ENCODE measurements around the gene MGLL.

The MGLL gene

GRCh38 chr3:127747751-127748521 lies 74.4 kb downstream of the MGLL start:
- no peaks in the 10 kb centered on the region for H3F3A ChIP-seq (ENCODE audit: insufficient read depth)
- H3K9me3 ChIP-seq (ENCODE audit: insufficient read depth, low read length) = no peaks in the 10 kb centered on the region
- TF ChIP-seq CTCF (IDR thresholded peaks at IDR 0.05; ENCODE audit: insufficient read depth, low read length, poor library complexity, severe bottlenecking) (no peak), EZH2phosphoT487 (conservative IDR thresholded peaks at IDR 0.05; ENCODE audit: low read length) (no peak)
- no peak overlapping the region for H2AFZ ChIP-seq (ENCODE audit: low read depth, low read length, severe bottlenecking)
- H3K4me3 ChIP-seq (ENCODE audit: insufficient read depth, low read length, poor library complexity, severe bottlenecking) = no peak overlapping the region
- no peak overlapping the region for H3K9ac ChIP-seq (ENCODE audit: low read length)
- H4K20me1 ChIP-seq (ENCODE audit: low read depth, low read length) = no peaks in the 10 kb centered on the region
- no peaks in the 10 kb centered on the region for H3K79me2 ChIP-seq (ENCODE audit: insufficient read depth, low read length)
- H3K4me2 ChIP-seq (ENCODE audit: low read depth, low read length, poor library complexity, severe bottlenecking) = no peak overlapping the region
- no peaks in the 10 kb centered on the region for H3K27me3 ChIP-seq (ENCODE audit: low read length)
- no peak overlapping the region for H3K27ac ChIP-seq (ENCODE audit: low read depth, low read length)
- H3K9me2 ChIP-seq (replicated peaks; ENCODE audit: insufficient read depth, low read length) = no peaks in the 10 kb centered on the region
- H3K36me3 ChIP-seq (ENCODE audit: low read length) = no peaks in the 10 kb centered on the region

GRCh38 chr3:127747066-127747465 lies 75.2 kb downstream of the MGLL start:
- Histone ChIP-seq H3K4me3 (ENCODE audit: insufficient read depth, low read length, poor library complexity, severe bottlenecking) (no peak overlapping the region), H3K27ac (ENCODE audit: low read depth, low read length) (no peak overlapping the region), H3K36me3 (ENCODE audit: low read length) (no peaks in the 10 kb centered on the region), H3K9me3 (ENCODE audit: insufficient read depth, low read length) (no peaks in the 10 kb centered on the region), H3F3A (ENCODE audit: insufficient read depth) (no peaks in the 10 kb centered on the region), H3K9ac (ENCODE audit: low read length) (no peak overlapping the region), H3K9me2 (replicated peaks; ENCODE audit: insufficient read depth, low read length) (no peaks in the 10 kb centered on the region), H4K20me1 (ENCODE audit: low read depth, low read length) (no peaks in the 10 kb centered on the region), H3K79me2 (ENCODE audit: insufficient read depth, low read length) (no peaks in the 10 kb centered on the region), H2AFZ (ENCODE audit: low read depth, low read length, severe bottlenecking) (no peak overlapping the region), H3K4me2 (ENCODE audit: low read depth, low read length, poor library complexity, severe bottlenecking) (no peak overlapping the region), H3K27me3 (ENCODE audit: low read length) (no peaks in the 10 kb centered on the region)
- TF ChIP-seq CTCF (IDR thresholded peaks at IDR 0.05; ENCODE audit: insufficient read depth, low read length, poor library complexity, severe bottlenecking) = no peak
- TF ChIP-seq EZH2phosphoT487 (conservative IDR thresholded peaks at IDR 0.05; ENCODE audit: low read length) = no peak

- no peaks in the 10 kb centered on the region for H3K27me3 ChIP-seq (ENCODE audit: low read length)
- H3K36me3 ChIP-seq (ENCODE audit: low read length) = no peaks in the 10 kb centered on the region
- H3K27ac ChIP-seq (ENCODE audit: low read depth, low read length) = no peak overlapping the region
- H3K4me2 ChIP-seq (ENCODE audit: low read depth, low read length, poor library complexity, severe bottlenecking) = no peak overlapping the region
- H3K4me3 ChIP-seq (ENCODE audit: insufficient read depth, low read length, poor library complexity, severe bottlenecking) = no peak overlapping the region
- H3K9ac ChIP-seq (ENCODE audit: low read length) = no peak overlapping the region
- no peak overlapping the region for H2AFZ ChIP-seq (ENCODE audit: low read depth, low read length, severe bottlenecking)
- no peaks in the 10 kb centered on the region for H3K79me2 ChIP-seq (ENCODE audit: insufficient read depth, low read length)
- no peaks in the 10 kb centered on the region for H4K20me1 ChIP-seq (ENCODE audit: low read depth, low read length)
- H3K9me3 ChIP-seq (ENCODE audit: insufficient read depth, low read length) = no peaks in the 10 kb centered on the region
- no peaks in the 10 kb centered on the region for H3F3A ChIP-seq (ENCODE audit: insufficient read depth)
- H3K9me2 ChIP-seq (replicated peaks; ENCODE audit: insufficient read depth, low read length) = no peaks in the 10 kb centered on the region
- TF ChIP-seq EZH2phosphoT487 (conservative IDR thresholded peaks at IDR 0.05; ENCODE audit: low read length) = no peak
- no peak for TF ChIP-seq CTCF (IDR thresholded peaks at IDR 0.05; ENCODE audit: insufficient read depth, low read length, poor library complexity, severe bottlenecking)
Observed at GRCh38 chr3:127746400-127747057, 75.8 kb downstream of the MGLL start.
